ENCODE data around the gene RNF213. TPM values are rescaled to one million over a fixed set of nuclear protein-coding genes. Genes with fewer than 3 reads are reported as not detected.

RNF213 gene
- polyA plus RNA-seq, 3 donors = 19.6 to 45.5 (median 24.7) TPM

- no peak overlapping the region for H3K27ac ChIP-seq (ENCODE audit: low read depth, low read length)
- 85 to 94% (median 92%) methylated on average over 3 to 5 of the region's 5 CpGs for WGBS, 3 donors
These were observed 178.2 kb downstream of the RNF213 start for GRCh38 chr17:80438806-80439205.

- no peak overlapping the region for H3K27ac ChIP-seq (ENCODE audit: low read depth, low read length)
- 76 to 83% (median 81%) methylated on average over 9 of the region's 9 CpGs for WGBS, 3 donors
These were observed 178.8 kb downstream of the RNF213 start for GRCh38 chr17:80439499-80439898.

GRCh38 chr17:80441133-80441578, 180.5 kb downstream of the RNF213 start:
- 38 to 44% (median 38%) methylated on average over 14 of the region's 14 CpGs for WGBS, 3 donors
- no peak overlapping the region for H3K27ac ChIP-seq (ENCODE audit: low read depth, low read length)

GRCh38 chr17:80441598-80442322, 181.1 kb downstream of the RNF213 start:
- WGBS, 3 donors = 90 to 94% (median 93%) methylated on average over 14 of the region's 14 CpGs
- H3K27ac ChIP-seq (ENCODE audit: low read depth, low read length) = no peak overlapping the region

GRCh38 chr17:80442323-80442659, 181.6 kb downstream of the RNF213 start:
- no peak overlapping the region for H3K27ac ChIP-seq (ENCODE audit: low read depth, low read length)
- 87 to 90% (median 87%) methylated on average over 12 of the region's 12 CpGs for WGBS, 3 donors

- no peak overlapping the region for H3K27ac ChIP-seq (ENCODE audit: low read depth, low read length)
- 70 to 91% (median 89%) methylated on average over 3 to 4 of the region's 4 CpGs for WGBS, 3 donors
These were observed 182.1 kb downstream of the RNF213 start for GRCh38 chr17:80442764-80443163.

- WGBS, 3 donors = 43 to 57% (median 53%) methylated on average over 11 to 12 of the region's 12 CpGs
- no peak overlapping the region for H3K27ac ChIP-seq (ENCODE audit: low read depth, low read length)
These were observed 182.8 kb downstream of the RNF213 start for GRCh38 chr17:80443498-80443897.

GRCh38 chr17:80443916-80444643, 183.4 kb downstream of the RNF213 start:
- no peak overlapping the region for H3K27ac ChIP-seq (ENCODE audit: low read depth, low read length)
- WGBS, 3 donors = 45 to 61% (median 56%) methylated on average over 30 to 31 of the region's 31 CpGs

- no peak overlapping the region for H3K27ac ChIP-seq (ENCODE audit: low read depth, low read length)
- 61 to 83% (median 63%) methylated on average over 5 to 6 of the region's 6 CpGs for WGBS, 3 donors
These were observed 184.0 kb downstream of the RNF213 start for GRCh38 chr17:80444644-80444979.

GRCh38 chr17:80445007-80445725, 184.5 kb downstream of the RNF213 start:
- 65 to 76% (median 71%) methylated on average over 24 to 26 of the region's 26 CpGs for WGBS, 3 donors
- no peak overlapping the region for H3K27ac ChIP-seq (ENCODE audit: low read depth, low read length)

- no peak overlapping the region for H3K27ac ChIP-seq (ENCODE audit: low read depth, low read length)
- WGBS, 3 donors = 59 to 86% (median 86%) methylated on average over 10 of the region's 10 CpGs
These were observed 185.1 kb downstream of the RNF213 start for GRCh38 chr17:80445726-80446110.

GRCh38 chr17:80446645-80447405, 186.2 kb downstream of the RNF213 start:
- H3K27ac ChIP-seq (ENCODE audit: low read depth, low read length) = no peak overlapping the region

GRCh38 chr17:80447790-80448189, 187.1 kb downstream of the RNF213 start:
- WGBS, 3 donors = 86 to 91% (median 86%) methylated on average over 4 of the region's 4 CpGs
- H3K27ac ChIP-seq (ENCODE audit: low read depth, low read length) = no peak overlapping the region

More at GRCh38 chr17:80446645-80447405, 186.2 kb downstream of the RNF213 start:
- 46 to 81% (median 77%) methylated on average over 12 of the region's 12 CpGs for WGBS, 3 donors

Other genes starting within 250 kb of the RNF213 start
- 10 to 100 TPM; 12.2 to 42.0 (median 37.9) TPM for gene TBC1D16, start 225.0 kb upstream of the RNF213 start, polyA plus RNA-seq
- gene CCDC40, start 224.2 kb upstream of the RNF213 start, polyA plus RNA-seq = 1 to 10 TPM; 1.4 to 2.9 (median 2.1) TPM
- 10 to 100 TPM; 21.0 to 30.0 (median 26.2) TPM for gene GAA, start 159.3 kb upstream of the RNF213 start, polyA plus RNA-seq
- gene EIF4A3, start 113.7 kb upstream of the RNF213 start, polyA plus RNA-seq = 100 to 1,000 TPM in 1 of 3 donors, 10 to 100 TPM in 2; 31.3 to 167 (median 94.1) TPM
- gene CARD14, start 90.8 kb upstream of the RNF213 start, polyA plus RNA-seq = under 1 TPM in 2 of 3 donors, not detected in 1; 0.06 to 0.10 TPM
- 10 to 100 TPM; 19.8 to 21.9 (median 21.3) TPM for gene SGSH, start 40.5 kb upstream of the RNF213 start, polyA plus RNA-seq
- 1 to 10 TPM; 5.6 to 7.2 (median 6.9) TPM for gene SLC26A11, start 40.4 kb upstream of the RNF213 start, polyA plus RNA-seq
- 10 to 100 TPM; 10.3 to 19.8 (median 10.5) TPM for gene ENDOV, start 154.3 kb downstream of the RNF213 start, polyA plus RNA-seq
- under 1 TPM in 2 of 3 donors, not detected in 1; 0.05 to 0.19 TPM for gene NPTX1, start 215.8 kb downstream of the RNF213 start, polyA plus RNA-seq